HL-60 (cell line): ENCODE measurements around the gene ADGRG1.

Experiments
- DNase-seq, 2 experiments: peaks; one replicate each; pipeline ENCODE4 v3.0.0-alpha.2; 2010 to 2020; ENCODE audit warnings: low read depth in 1 of 2, low spot score in 1 of 2
- H3K27ac ChIP-seq: fragments of 250-450 bp; sonication (Bioruptor Pico); replicated peaks from 2 replicates; pipeline ENCODE4 v1.5.1; 2020; ENCODE audit warnings: mild to moderate bottlenecking, moderate library complexity
- H3K27me3 ChIP-seq: fragments of 250-450 bp; sonication (Bioruptor Pico); 2 replicates; pipeline ENCODE4 v1.5.1; 2021; ENCODE audit warnings: mild to moderate bottlenecking, moderate library complexity; ENCODE audit not compliant: insufficient read depth, poor library complexity, severe bottlenecking
- H3K4me3 ChIP-seq: replicated peaks from 2 replicates; pipeline ENCODE4 v1.5.1; 2011; ENCODE audit warnings: mild to moderate bottlenecking, control low read depth, low read length; ENCODE audit not compliant: insufficient read depth
- GABPA ChIP-seq: IDR thresholded peaks from 2 replicates; pipeline ENCODE4 v1.6.1; 2012; ENCODE audit warnings: low read depth
- POLR2AphosphoS5 ChIP-seq: IDR thresholded peaks from 2 replicates; pipeline ENCODE4 v1.6.1; 2012; ENCODE audit warnings: low read depth
- SPI1 ChIP-seq: IDR thresholded peaks from 2 replicates; pipeline ENCODE4 v1.6.1; 2012; ENCODE audit warnings: low read depth, mild to moderate bottlenecking, borderline replicate concordance
- TF ChIP-seq, protein P1 (sequence below): IDR thresholded peaks from 2 replicates; pipeline ENCODE4 v1.6.1; 2012; ENCODE audit warnings: low read depth; ENCODE audit not compliant: insufficient replicate concordance
- TF ChIP-seq, protein P2 (sequence below): IDR thresholded peaks from one replicate; pipeline ENCODE4 v1.5.1; 2011; ENCODE audit warnings: low read length, control low read depth, inconsistent platforms; ENCODE audit not compliant: insufficient read depth

ADGRG1 gene

DNA sequence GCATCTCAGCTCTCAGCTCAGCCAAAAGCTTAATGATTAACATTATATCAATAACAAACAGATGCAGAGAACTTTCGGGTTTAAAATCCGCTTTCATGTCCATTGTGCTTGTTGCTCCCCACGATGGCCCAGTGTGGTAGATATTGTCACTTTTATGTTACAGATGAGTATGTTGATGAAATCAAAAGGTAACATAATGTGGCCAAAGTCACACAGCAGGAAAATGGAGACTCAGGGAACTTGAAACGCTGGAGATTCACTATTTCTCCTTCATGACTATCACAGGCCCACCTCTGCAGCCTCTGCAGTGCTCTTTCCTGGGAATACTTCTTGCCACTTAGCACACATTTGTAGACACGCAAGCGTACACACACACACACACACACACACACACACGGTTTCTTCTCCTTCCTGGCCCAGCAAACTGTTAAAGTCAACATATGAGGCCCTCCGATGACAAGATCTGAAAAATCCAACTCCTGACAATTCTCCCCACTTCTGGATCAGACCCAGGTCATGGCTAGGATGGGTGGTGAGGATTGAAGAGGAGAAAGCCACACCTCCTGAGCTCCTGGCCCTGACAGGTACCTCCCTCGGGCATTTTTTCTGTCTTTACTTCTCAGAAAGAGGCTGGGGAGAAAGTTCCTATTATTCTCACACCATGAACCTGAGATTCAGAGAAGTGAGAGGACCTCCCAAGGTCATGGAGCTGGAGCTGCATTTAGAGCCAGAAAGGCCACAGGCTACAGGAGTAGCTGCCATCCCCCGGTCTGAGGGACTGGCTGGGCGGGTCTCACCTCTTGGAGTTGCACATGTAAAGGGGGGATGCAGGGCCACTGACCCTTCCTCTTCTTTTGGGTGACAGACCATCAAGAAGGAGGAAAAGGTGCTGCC, 75.8 kb downstream of the ADGRG1 start:
- no peak for TF ChIP-seq POLR2AphosphoS5
- no peak for TF ChIP-seq SPI1
- no peak for TF ChIP-seq GABPA
- TF ChIP-seq, protein P1, sequence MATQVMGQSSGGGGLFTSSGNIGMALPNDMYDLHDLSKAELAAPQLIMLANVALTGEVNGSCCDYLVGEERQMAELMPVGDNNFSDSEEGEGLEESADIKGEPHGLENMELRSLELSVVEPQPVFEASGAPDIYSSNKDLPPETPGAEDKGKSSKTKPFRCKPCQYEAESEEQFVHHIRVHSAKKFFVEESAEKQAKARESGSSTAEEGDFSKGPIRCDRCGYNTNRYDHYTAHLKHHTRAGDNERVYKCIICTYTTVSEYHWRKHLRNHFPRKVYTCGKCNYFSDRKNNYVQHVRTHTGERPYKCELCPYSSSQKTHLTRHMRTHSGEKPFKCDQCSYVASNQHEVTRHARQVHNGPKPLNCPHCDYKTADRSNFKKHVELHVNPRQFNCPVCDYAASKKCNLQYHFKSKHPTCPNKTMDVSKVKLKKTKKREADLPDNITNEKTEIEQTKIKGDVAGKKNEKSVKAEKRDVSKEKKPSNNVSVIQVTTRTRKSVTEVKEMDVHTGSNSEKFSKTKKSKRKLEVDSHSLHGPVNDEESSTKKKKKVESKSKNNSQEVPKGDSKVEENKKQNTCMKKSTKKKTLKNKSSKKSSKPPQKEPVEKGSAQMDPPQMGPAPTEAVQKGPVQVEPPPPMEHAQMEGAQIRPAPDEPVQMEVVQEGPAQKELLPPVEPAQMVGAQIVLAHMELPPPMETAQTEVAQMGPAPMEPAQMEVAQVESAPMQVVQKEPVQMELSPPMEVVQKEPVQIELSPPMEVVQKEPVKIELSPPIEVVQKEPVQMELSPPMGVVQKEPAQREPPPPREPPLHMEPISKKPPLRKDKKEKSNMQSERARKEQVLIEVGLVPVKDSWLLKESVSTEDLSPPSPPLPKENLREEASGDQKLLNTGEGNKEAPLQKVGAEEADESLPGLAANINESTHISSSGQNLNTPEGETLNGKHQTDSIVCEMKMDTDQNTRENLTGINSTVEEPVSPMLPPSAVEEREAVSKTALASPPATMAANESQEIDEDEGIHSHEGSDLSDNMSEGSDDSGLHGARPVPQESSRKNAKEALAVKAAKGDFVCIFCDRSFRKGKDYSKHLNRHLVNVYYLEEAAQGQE: no peak
- TF ChIP-seq, protein P2, sequence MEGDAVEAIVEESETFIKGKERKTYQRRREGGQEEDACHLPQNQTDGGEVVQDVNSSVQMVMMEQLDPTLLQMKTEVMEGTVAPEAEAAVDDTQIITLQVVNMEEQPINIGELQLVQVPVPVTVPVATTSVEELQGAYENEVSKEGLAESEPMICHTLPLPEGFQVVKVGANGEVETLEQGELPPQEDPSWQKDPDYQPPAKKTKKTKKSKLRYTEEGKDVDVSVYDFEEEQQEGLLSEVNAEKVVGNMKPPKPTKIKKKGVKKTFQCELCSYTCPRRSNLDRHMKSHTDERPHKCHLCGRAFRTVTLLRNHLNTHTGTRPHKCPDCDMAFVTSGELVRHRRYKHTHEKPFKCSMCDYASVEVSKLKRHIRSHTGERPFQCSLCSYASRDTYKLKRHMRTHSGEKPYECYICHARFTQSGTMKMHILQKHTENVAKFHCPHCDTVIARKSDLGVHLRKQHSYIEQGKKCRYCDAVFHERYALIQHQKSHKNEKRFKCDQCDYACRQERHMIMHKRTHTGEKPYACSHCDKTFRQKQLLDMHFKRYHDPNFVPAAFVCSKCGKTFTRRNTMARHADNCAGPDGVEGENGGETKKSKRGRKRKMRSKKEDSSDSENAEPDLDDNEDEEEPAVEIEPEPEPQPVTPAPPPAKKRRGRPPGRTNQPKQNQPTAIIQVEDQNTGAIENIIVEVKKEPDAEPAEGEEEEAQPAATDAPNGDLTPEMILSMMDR: no peak
- Histone ChIP-seq H3K27ac (no peak overlapping the region), H3K4me3 (no peak overlapping the region), H3K27me3 (no peaks in the 10 kb centered on the region)
- no peak for DNase-seq

DNA sequence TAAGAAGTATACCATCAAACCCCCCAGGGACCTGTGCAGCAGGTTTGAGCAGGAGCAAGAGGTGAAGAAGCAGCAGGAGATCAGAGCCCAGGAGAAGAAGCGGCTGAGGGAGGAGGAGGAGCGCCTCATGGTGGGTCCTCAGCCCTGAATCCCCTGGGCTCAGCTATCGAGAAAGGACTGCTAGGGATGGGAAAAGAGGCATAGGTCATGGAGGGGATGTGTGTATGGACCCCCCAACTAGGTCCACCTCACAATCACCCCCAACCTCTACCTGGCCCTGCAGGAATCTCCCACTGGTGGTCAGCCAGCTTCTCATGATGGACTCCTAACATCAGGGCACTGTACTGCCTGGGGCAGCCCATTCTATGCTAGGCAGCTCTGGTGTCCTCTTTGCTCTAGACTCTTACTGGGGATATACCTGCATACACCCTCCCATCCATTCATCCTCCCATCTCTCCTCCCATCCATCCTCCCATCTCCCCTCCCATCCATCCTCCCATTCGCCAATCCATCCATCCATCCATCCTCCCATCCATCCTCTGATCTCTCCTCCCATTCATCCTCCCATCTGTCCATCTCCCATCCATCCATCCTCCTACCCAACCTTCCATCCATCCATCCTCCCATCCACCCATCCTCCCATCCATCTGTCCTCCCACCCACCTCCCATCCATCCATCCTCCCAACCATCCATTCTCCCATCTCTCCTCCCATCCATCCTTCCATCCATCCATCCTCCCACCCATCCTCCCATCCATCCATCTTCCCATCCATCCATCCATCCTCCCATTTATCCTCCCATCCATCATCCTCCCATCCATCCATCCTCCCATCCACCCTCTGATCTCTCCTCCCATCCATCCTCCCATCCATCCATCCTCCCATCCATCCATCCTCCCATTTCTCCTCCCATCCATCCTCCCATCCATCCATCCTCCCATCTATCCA, 76.7 kb downstream of the ADGRG1 start:
- Histone ChIP-seq H3K4me3 (no peak overlapping the region), H3K27me3 (no peaks in the 10 kb centered on the region), H3K27ac (no peak overlapping the region)
- TF ChIP-seq GABPA (no peak), SPI1 (no peak)
- TF ChIP-seq, protein P2: no peak
- TF ChIP-seq, protein P1: no peak
- DNase-seq: no peak

DNA sequence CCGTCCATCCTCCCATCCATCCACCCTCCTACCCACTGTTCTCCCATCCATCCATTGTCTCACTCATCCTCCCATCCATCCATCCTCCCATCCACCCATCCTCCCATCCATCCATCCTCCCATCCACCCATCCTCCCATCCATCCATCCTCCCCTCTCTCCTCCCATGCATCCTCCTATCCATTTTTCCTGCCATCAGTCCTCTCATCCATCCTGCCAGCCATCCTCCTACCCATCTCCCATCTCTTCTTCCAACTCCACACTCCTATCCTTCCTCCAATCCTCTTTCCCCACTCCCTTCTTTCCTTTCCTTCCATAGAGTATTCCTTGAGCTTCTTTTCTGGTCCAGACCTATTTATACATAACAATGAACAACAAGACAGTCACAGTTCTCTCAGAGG, 78.3 kb downstream of the ADGRG1 start:
- Histone ChIP-seq H3K27ac (no peak overlapping the region), H3K4me3 (no peak overlapping the region), H3K27me3 (no peaks in the 10 kb centered on the region)
- no peak for DNase-seq
- TF ChIP-seq, protein P2: no peak
- TF ChIP-seq SPI1: no peak
- TF ChIP-seq, protein P1: no peak
- TF ChIP-seq POLR2AphosphoS5: no peak
- TF ChIP-seq GABPA: no peak
